ENCODE results near the gene CACNA1F.
"Not testable (repeated sequence)": the region's sequence is repeated elsewhere in the genome, so short reads cannot be mapped to it uniquely, and the experiment has no call there.

Gene CACNA1F

DNA sequence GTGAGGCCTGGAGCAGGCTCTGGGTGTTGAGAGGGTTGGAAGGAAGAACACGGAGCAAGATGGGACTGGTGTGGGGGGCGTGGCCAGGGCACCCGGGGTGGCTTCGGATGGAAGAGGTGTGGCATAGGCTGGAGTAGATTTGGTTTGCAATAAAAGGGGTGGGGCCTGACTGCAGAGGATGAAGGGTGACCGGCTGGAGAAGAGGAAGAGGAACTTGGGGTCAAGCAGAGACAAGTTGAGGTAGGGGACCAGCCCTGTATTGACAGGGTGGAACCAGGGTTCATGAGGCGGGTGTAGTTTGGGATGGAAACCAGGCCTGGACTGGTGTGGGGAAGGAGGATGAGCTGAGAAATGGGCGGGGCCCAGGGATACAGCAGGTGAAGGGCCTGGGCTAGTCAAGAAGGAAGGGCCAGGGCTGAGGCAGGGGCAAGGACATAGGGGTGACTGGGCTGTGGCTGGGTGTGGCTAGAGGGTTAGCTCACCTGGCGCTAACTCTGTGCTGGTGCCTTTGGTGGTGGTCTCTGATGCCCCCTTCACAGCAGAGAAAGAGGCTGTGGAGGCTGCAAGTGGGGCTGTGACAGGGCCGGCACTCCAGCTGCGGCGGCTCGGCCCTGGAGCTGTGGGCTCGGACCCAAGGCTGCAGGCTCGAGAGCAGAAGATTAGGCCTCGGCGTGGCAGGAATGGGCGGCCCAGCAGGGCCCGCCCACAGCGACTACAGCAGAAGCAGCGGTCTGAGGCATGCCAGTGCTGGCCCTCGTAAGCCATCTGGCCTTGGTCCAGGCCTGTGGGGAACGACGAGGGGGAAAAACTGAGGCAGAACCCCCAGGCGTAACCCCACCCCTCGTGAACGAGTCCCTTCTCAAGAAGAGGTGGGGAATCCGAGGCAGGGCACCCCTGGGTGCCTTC is 56.5 kb downstream of the CACNA1F start:
- no peak for DNase-seq (ENCODE audit: low spot score)
- TF ChIP-seq CTCF (IDR thresholded peaks at IDR 0.05; ENCODE audit: borderline replicate concordance, control extremely low read depth, extremely low read depth, insufficient read depth, missing control alignments), result no peak
- in situ Hi-C loops (cut with MboI; ENCODE audit: low sequenced_read_pairs, unreplicated experiment), result no loop called here

DNA sequence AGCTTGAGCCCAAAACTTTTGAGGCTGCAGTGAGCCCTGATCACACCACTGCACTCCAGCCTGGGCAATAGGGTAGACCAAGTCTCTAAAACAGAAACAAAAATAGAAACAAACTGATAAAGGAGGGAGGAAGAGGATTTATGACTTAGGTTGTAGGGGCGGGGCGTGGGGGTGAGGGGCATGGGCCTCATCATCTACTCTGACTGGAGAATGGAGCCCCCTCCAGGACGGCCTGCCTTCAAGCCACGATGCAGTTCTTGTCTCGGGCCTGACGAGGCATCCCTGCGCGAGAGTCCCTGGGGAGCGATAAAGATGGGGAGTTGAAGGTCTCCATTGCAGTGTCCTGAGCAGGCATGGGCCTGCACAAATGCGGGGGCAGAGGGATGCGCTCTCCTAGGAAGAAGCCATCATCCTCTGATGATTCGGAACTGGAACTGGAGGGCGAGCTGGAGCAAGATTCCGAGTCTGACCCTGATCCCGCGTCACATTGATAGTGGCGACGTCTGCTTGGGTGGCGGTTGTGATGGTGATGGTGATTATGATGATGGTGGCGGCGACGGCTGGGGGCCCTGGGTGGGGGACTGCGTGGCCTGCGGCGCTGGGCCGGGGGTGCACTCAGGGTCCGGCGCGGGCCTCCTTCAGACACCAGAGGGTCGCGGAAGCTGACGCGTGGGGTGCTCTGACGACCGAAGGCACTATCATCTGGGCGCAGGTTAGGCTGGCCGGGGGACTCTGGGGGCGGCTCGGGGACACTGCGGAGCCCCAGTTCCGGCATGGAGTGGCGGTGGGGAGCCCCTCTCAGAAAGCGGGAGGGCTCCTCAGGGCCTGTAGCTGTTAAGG is 57.5 kb downstream of the CACNA1F start:
- no peak for DNase-seq (ENCODE audit: low spot score)
- TF ChIP-seq CTCF (IDR thresholded peaks at IDR 0.05; ENCODE audit: borderline replicate concordance, control extremely low read depth, extremely low read depth, insufficient read depth, missing control alignments), result no peak
- in situ Hi-C loops (cut with MboI; ENCODE audit: low sequenced_read_pairs, unreplicated experiment), result no loop called here

DNA sequence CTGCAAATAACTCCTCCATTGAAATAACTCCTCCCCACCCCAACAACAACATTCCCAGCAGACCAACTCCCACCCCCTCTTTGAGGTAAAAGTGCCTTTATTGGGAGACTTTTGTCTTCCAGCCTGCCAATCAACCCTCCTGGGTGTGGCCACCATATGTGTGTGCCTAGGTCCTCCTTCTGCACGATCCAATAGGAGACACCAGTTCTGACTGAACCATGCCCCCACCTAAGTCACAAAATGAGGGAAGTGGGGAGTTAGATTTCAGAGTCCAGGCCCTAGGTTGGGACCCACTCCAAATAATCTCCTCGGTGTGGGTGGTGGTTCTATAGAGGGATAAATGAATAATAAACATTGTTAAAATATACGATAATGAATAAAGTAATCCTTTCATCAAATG is 58.4 kb downstream of the CACNA1F start:
- TF ChIP-seq CTCF (IDR thresholded peaks at IDR 0.05; ENCODE audit: borderline replicate concordance, control extremely low read depth, extremely low read depth, insufficient read depth, missing control alignments), result no peak
- DNase-seq (ENCODE audit: low spot score), result no peak
- in situ Hi-C loops (cut with MboI; ENCODE audit: low sequenced_read_pairs, unreplicated experiment), result no loop called here

GRCh38 chrX:49173544-49173943 is 59.6 kb downstream of the CACNA1F start:
- DNase-seq (ENCODE audit: low spot score); in situ Hi-C loops (cut with MboI; ENCODE audit: low sequenced_read_pairs, unreplicated experiment): not testable (repeated sequence)

DNA sequence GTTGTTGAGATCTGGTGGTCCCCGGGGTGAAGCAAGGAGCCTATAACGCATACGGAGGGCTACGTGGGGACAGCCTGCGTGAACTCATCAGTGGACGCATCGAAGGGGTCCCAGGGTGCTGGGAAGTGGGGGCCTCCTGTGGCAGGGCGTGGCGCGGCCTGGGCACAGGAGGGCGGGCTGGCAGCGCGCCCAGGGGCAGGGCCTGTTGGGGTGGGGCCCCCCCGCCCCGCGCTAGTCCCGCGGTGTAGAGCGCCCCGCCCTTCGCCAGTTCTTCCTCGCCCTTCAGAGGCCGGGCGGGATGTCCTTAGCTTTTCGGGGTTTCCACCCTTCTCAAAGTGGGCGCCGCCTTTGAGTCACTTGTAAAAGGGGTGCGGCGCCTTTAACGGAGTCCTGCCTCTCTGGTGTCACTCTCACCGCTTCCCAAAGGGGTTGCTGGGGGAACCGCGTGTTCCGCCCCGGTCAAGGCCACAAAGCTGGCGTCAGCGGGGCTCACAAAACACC is 60.8 kb downstream of the CACNA1F start:
- DNase-seq (ENCODE audit: low spot score), result peak; percentile 70
- in situ Hi-C loops (cut with MboI; ENCODE audit: low sequenced_read_pairs, unreplicated experiment), result no loop called here
- no peak for TF ChIP-seq CTCF (IDR thresholded peaks at IDR 0.05; ENCODE audit: borderline replicate concordance, control extremely low read depth, extremely low read depth, insufficient read depth, missing control alignments)

DNA sequence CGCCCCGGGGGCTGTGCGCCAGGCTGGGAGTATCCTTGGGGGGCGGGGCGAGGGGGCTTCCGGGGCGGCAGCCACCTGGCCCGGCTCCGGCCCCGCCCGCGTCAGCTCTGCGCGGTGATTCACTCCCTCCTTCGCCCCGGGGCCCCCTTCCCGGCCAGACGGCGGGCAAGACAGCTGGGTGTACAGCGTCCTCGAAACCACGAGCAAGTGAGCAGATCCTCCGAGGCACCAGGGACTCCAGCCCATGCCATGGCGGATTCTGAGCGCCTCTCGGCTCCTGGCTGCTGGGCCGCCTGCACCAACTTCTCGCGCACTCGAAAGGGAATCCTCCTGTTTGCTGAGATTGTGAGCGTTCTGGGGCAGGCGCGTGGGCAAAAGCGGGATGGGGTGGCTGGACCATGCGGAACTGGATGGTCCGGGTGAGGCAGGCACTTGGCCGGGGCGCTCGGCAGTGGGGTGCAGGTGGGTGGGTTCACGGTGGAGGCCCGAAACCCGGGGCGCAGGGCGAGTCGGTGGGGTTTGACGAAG is 61.3 kb downstream of the CACNA1F start, which contains the start of gene PLP2:
PLP2 (plus strand) TSS at position 147 of the 528 bp plus-strand sequence; CDS start at position 250, 103 bp downstream.
- peak; percentile 59 for DNase-seq (ENCODE audit: low spot score)
- in situ Hi-C loops (cut with MboI; ENCODE audit: low sequenced_read_pairs, unreplicated experiment), result no loop called here

More for the DNA sequence above, 61.3 kb downstream of the CACNA1F start, which contains the start of gene PLP2:
- no peak for TF ChIP-seq CTCF (IDR thresholded peaks at IDR 0.05; ENCODE audit: borderline replicate concordance, control extremely low read depth, extremely low read depth, insufficient read depth, missing control alignments)

Measured in GM13976 (cell line).